Caco-2 (cell line): ENCODE measurements around the gene ETV7. TPM values are rescaled to one million over a fixed set of nuclear protein-coding genes. Genes with fewer than 3 reads are reported as not detected.

Experiments
- BruUV-seq: library from RNA; stranded (reverse); fragments of 400-500 nt; replicated peaks from 2 replicates; lab custom pipeline; 2021; lab: Mats Ljungman, UMichigan
- CTCF ChIA-PET: fragments of 300-600 bp; sonication (Branson Sonifier 250); formaldehyde crosslinking; loops from one replicate; lab custom pipeline; 2022; ENCODE audit warnings: antibody characterized with exemption; lab: Charles Lee
- POLR2A ChIA-PET: fragments of 300-600 bp; sonication (Branson Sonifier 250); formaldehyde crosslinking; loops from one replicate; lab custom pipeline; 2022; ENCODE audit warnings: antibody characterized with exemption; lab: Charles Lee
- DNase-seq, 2 experiments: peaks; one replicate each; pipeline versions ENCODE4 v3.0.0 to v3.0.0-alpha.2; 2020 to 2022
- H3K27me3 ChIP-seq: replicated peaks from 2 replicates; pipeline ENCODE4 v1.6.0; 2011; ENCODE audit warnings: low read length; ENCODE audit not compliant: control insufficient read depth, insufficient read depth
- H3K36me3 ChIP-seq: 2 replicates; pipeline ENCODE4 v1.5.1; 2011; ENCODE audit warnings: low read length; ENCODE audit not compliant: control insufficient read depth, insufficient read depth
- H3K4me1 ChIP-seq: fragments of 250-450 bp; sonication (Bioruptor Pico); 2 replicates; pipeline ENCODE4 v1.5.1; 2020; ENCODE audit warnings: mild to moderate bottlenecking
- H3K4me3 ChIP-seq: 2 replicates; pipeline ENCODE4 v1.5.1; 2011; ENCODE audit warnings: low read depth, mild to moderate bottlenecking, control low read depth, low read length
- H3K9me3 ChIP-seq: fragments of 250-450 bp; sonication (Bioruptor Pico); 2 replicates; pipeline ENCODE4 v1.5.1; 2020; ENCODE audit warnings: mild to moderate bottlenecking, moderate library complexity
- H3K27ac Mint-ChIP-seq: one replicate; pipeline ENCODE4 v1.8.0; 2022; ENCODE audit warnings: mixed read lengths; ENCODE audit not compliant: unreplicated experiment
- H3K27me3 Mint-ChIP-seq: one replicate; pipeline ENCODE4 v1.8.0; 2022; ENCODE audit warnings: mixed read lengths; ENCODE audit not compliant: insufficient read depth, unreplicated experiment
- H3K36me3 Mint-ChIP-seq: one replicate; pipeline ENCODE4 v1.8.0; 2022; ENCODE audit warnings: mild to moderate bottlenecking, mixed read lengths; ENCODE audit not compliant: insufficient read depth, unreplicated experiment
- H3K4me1 Mint-ChIP-seq: one replicate; pipeline ENCODE4 v1.8.0; 2022; ENCODE audit warnings: low read depth, mixed read lengths; ENCODE audit not compliant: unreplicated experiment
- H3K4me3 Mint-ChIP-seq: one replicate; pipeline ENCODE4 v1.8.0; 2022; ENCODE audit warnings: mild to moderate bottlenecking, moderate library complexity, mixed read lengths; ENCODE audit not compliant: unreplicated experiment
- H3K9me3 Mint-ChIP-seq: one replicate; pipeline ENCODE4 v1.8.0; 2022; ENCODE audit warnings: mixed read lengths; ENCODE audit not compliant: unreplicated experiment
- CTCF ChIP-seq, 2 experiments: fragments of 200-600 bp in 1 of 2; IDR thresholded peaks; 1 replicate in 1 of 2; 2 replicates in 1 of 2; pipeline versions ENCODE4 v1.5.1 to v1.8.0; 2011 to 2022; ENCODE audit warnings: antibody characterized with exemption in 1 of 2, control low read depth in 1 of 2, inconsistent platforms in 1 of 2, low read depth in 1 of 2, low read length in 1 of 2, mild to moderate bottlenecking in 1 of 2, moderate library complexity in 1 of 2; ENCODE audit not compliant: insufficient read depth in 1 of 2, severe bottlenecking in 1 of 2, unreplicated experiment in 1 of 2
- intact Hi-C: fragments of 100-400 bp; cut with micrococcal nuclease; formaldehyde crosslinking; loops from one replicate; pipeline ENCODE4 v1.10.0; 2022; ENCODE audit not compliant: unreplicated experiment
- total RNA-seq: library from RNA; stranded (reverse); gene quantifications from 2 replicates; pipeline ENCODE4 v1.2.3, GENCODE V29; 2022

ETV7 gene
- total RNA-seq, 1 experiment from 2014 or later = 0.52 TPM

DNA sequence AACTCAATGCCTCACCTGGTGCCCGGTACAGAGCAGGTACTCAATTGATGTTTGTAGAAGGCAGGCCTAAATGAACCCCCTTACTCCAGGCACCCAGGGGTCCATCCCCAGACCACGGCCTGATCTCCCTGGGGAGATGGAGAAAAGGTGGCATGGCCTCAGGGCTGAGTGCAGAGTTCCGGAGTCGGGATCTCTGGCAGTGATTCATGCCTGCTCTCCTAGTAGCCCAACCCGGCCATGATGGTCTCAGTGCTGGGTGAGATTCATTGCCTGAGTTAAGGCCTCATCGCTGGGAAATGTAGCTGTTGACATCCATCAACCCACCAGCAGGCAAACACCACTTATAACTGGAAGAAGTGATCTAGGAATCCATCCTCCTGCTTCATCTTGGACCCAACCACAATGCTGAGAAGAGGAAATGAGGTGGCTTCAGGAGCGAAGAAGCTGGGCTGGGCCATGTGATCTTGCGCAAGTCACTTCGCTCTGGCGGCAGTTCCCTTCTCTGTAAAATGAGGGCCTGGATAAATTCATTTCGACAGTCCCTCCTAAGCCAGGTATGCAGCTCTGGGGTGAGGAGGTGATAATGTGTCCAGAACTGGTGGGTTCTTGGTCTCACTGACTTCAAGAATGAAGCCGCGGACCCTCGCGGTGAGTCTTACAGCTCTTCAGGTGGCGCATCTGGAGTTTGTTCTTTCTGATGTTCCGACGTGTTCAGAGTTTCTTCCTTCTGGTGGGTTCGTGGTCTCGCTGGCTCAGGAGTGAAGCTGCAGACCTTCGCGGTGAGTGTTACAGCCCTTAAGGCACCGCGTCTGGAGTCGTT lies 24.7 kb downstream of the ETV7 start:
- CTCF ChIA-PET = interaction anchor here (1.3 kb wide), 1 partner anchor 60 kb away, joined by 5 read pairs; no protein-coding TSS in a partner anchor
- Mint-ChIP-seq H3K27me3 (no peaks in the 10 kb centered on the region), H3K36me3 (peaks cover 5% of the 10 kb centered on the region), H3K4me3 (no peak overlapping the region), H3K4me1 (no peaks in the 10 kb centered on the region), H3K9me3 (no peaks in the 10 kb centered on the region), H3K27ac (no peak overlapping the region)
- Histone ChIP-seq H3K9me3 (no peaks in the 10 kb centered on the region), H3K36me3 (no peaks in the 10 kb centered on the region), H3K4me1 (peaks cover 18% of the 10 kb centered on the region; the same call in 1 of the 2 replicates), H3K27me3 (no peaks in the 10 kb centered on the region), H3K4me3 (no peak overlapping the region)
- no peak for TF ChIP-seq CTCF (IDR thresholded peaks at IDR 0.05; ENCODE audit: insufficient read depth in 1 of 2, low read depth in 1 of 2, low read length in 1 of 2, severe bottlenecking in 1 of 2, unreplicated experiment in 1 of 2)
- BruUV-seq = TSS peak; percentile 85
- POLR2A ChIA-PET = no interaction called here
- intact Hi-C loops = loop anchor here (5.0 kb wide), 1 partner anchor 240 kb away; no protein-coding TSS in a partner anchor
- no peak for DNase-seq

- Histone ChIP-seq H3K9me3 (no peaks in the 10 kb centered on the region), H3K4me3 (no peak overlapping the region), H3K4me1 (peaks cover 18% of the 10 kb centered on the region; the same call in 1 of the 2 replicates), H3K36me3 (no peaks in the 10 kb centered on the region), H3K27me3 (no peaks in the 10 kb centered on the region)
- no peak for TF ChIP-seq CTCF (IDR thresholded peaks at IDR 0.05; ENCODE audit: insufficient read depth in 1 of 2, low read depth in 1 of 2, low read length in 1 of 2, severe bottlenecking in 1 of 2, unreplicated experiment in 1 of 2)
- intact Hi-C loops = loop anchor here (5.0 kb wide), 1 partner anchor 239 kb away; no protein-coding TSS in a partner anchor
- Mint-ChIP-seq H3K27me3 (no peaks in the 10 kb centered on the region), H3K4me1 (no peaks in the 10 kb centered on the region), H3K36me3 (peaks cover 5% of the 10 kb centered on the region), H3K4me3 (no peak overlapping the region), H3K9me3 (no peaks in the 10 kb centered on the region), H3K27ac (no peak overlapping the region)
- BruUV-seq = no TSS peak
- ChIA-PET POLR2A (interaction anchor here (0.8 kb wide), 1 partner anchor 27 kb away, joined by 3 read pairs; no protein-coding TSS in a partner anchor), CTCF (interaction anchor here (1.8 to 2.6 kb wide), 2 partner anchors 20 to 59 kb away, joined by 17 to 22 read pairs; no protein-coding TSS in a partner anchor)
- no peak for DNase-seq
These were observed 26.4 kb downstream of the ETV7 start for GRCh38 chr6:36361071-36361470.

DNA sequence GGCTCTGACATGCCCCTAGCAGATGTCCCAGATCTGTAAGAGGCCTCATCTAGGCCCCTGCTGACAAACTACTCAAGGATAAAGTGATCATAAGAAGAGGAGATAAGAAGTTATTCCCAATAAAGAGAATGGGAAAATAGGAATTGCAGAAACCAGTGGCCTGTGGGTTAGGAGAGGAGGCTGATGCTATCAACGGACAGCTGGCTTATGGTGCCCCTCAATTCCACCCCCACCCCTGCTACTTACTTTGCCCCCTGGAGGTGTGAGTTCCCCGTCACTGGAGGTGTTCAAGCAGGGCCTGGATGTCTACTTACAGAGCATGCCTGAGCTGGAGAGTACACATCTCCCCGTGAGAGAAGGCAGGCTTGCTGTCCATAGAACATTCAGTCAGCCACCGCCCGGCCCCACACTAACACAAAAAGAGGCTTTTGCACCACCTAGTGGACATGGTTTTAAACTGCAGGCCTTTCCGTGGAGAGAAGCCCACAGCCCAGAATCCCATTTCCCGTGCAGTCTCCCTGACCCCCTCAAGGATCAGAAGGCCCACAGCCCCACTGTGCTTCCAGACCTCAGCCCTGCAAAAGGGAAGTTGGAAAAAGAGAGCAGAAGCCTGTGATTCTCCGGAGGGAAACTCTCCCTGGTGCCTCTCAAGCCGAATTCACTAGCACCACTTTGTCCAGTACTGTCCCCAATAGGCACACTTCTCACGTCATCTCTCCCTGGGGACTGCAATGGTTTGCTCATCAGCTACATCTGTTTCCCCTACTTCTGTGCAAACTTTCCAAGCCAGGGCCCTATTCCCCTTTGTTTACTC lies 27.0 kb downstream of the ETV7 start:
- CTCF ChIA-PET = interaction anchor here (0.6 to 2.6 kb wide), 7 partner anchors 13 to 316 kb away, joined by 3 to 22 read pairs (median 4); partner anchors contain the start of gene BNIP5
- Mint-ChIP-seq H3K9me3 (no peaks in the 10 kb centered on the region), H3K27ac (no peak overlapping the region), H3K4me1 (no peaks in the 10 kb centered on the region), H3K27me3 (no peaks in the 10 kb centered on the region), H3K36me3 (peaks cover 5% of the 10 kb centered on the region), H3K4me3 (no peak overlapping the region)
- no TSS peak for BruUV-seq
- H3K9me3 ChIP-seq = no peaks in the 10 kb centered on the region
- intact Hi-C loops = loop anchor here (1.0 to 5.0 kb wide), 3 partner anchors 19 to 238 kb away; no protein-coding TSS in a partner anchor
- H3K4me3 ChIP-seq = no peak overlapping the region
- peak; percentile 79 to 84 for DNase-seq
- peak; percentile 71 to 82 for TF ChIP-seq CTCF (IDR thresholded peaks at IDR 0.05; ENCODE audit: insufficient read depth in 1 of 2, low read depth in 1 of 2, low read length in 1 of 2, severe bottlenecking in 1 of 2, unreplicated experiment in 1 of 2)
- no peaks in the 10 kb centered on the region for H3K36me3 ChIP-seq
- POLR2A ChIA-PET = interaction anchor here (0.6 to 0.8 kb wide), 3 partner anchors 26 to 566 kb away, joined by 3 to 4 read pairs (median 4); no protein-coding TSS in a partner anchor
- peaks cover 17% of the 10 kb centered on the region; the same call in 1 of the 2 replicates for H3K4me1 ChIP-seq
- H3K27me3 ChIP-seq = no peaks in the 10 kb centered on the region
